Smooth muscle cell (in vitro differentiated cells): ENCODE data around the gene STIM1. TPM values are rescaled to one million over a fixed set of nuclear protein-coding genes. Genes with fewer than 3 reads are reported as not detected.

Experiments
- DNase-seq: peaks from one replicate; lab custom pipeline; 2025; ENCODE audit not compliant: unreplicated experiment; lab: John Stamatoyannopoulos, UW
- H2AFZ ChIP-seq: fragments of 200-600 bp; sonication (generic); 2 replicates; pipeline ENCODE4 v1.6.0; 2016; ENCODE audit warnings: antibody characterized with exemption, low read depth, mild to moderate bottlenecking
- H3F3A ChIP-seq: fragments of 200-600 bp; sonication (generic); 2 replicates; pipeline ENCODE4 v1.6.0; 2017; ENCODE audit warnings: antibody characterized with exemption, low read depth
- H3K27ac ChIP-seq: fragments of 200-600 bp; sonication (generic); 2 replicates; pipeline ENCODE4 v1.5.1; 2016; ENCODE audit warnings: low read depth, mild to moderate bottlenecking
- H3K27me3 ChIP-seq: fragments of 200-600 bp; sonication (generic); 2 replicates; pipeline ENCODE4 v1.6.1; 2016; ENCODE audit warnings: low read depth, mild to moderate bottlenecking
- H3K36me3 ChIP-seq: fragments of 200-600 bp; sonication (generic); 2 replicates; pipeline ENCODE4 v1.5.1; 2016; ENCODE audit warnings: low read depth
- H3K4me1 ChIP-seq: fragments of 200-600 bp; sonication (generic); 2 replicates; pipeline ENCODE4 v1.5.1; 2016; ENCODE audit warnings: low read depth
- H3K4me2 ChIP-seq: fragments of 200-600 bp; sonication (generic); 2 replicates; pipeline ENCODE4 v1.6.0; 2016; ENCODE audit warnings: mild to moderate bottlenecking
- H3K4me3 ChIP-seq: fragments of 200-600 bp; sonication (generic); 2 replicates; pipeline ENCODE4 v1.5.1; 2016; ENCODE audit warnings: mild to moderate bottlenecking
- H3K79me2 ChIP-seq: fragments of 200-600 bp; sonication (generic); 2 replicates; pipeline ENCODE4 v1.6.0; 2016; ENCODE audit warnings: low read depth, mild to moderate bottlenecking
- H3K9ac ChIP-seq: fragments of 200-600 bp; sonication (generic); 2 replicates; pipeline ENCODE4 v1.6.0; 2016; ENCODE audit warnings: low read depth
- H3K9me3 ChIP-seq: fragments of 200-600 bp; sonication (generic); replicated peaks from 2 replicates; pipeline ENCODE4 v1.5.1; 2016; ENCODE audit warnings: low read depth
- H4K20me1 ChIP-seq: fragments of 200-600 bp; sonication (generic); 2 replicates; pipeline ENCODE4 v1.6.0; 2016; ENCODE audit warnings: low read depth
- CTCF ChIP-seq: fragments of 200-600 bp; sonication (generic); IDR thresholded peaks from 2 replicates; pipeline ENCODE4 v1.5.1; 2017; ENCODE audit warnings: borderline replicate concordance, mild to moderate bottlenecking, antibody characterized with exemption; ENCODE audit not compliant: insufficient read depth, poor library complexity, severe bottlenecking
- WGBS: methylation state at CpG from one replicate; pipeline ENCODE4 v1.1.7; 2016; ENCODE audit warnings: low lambda C conversion rate; 5-methylcytosine and 5-hydroxymethylcytosine counted together
- polyA plus RNA-seq: library from polyadenylated mRNA; unstranded; fragments of >200 nt; fragmentation: Nextera tagmentation; extraction: Ambion mirVana; gene quantifications from 2 replicates; pipeline ENCODE4 v1.2.1, GENCODE V29; 2016
- total RNA-seq: library from RNA; depleted of rRNA; stranded (reverse); fragments of >200 nt; gene quantifications from 2 replicates; pipeline ENCODE4 v1.2.3, GENCODE V29; 2014

Gene STIM1
- total and polyA plus RNA-seq, 2 experiments from 2014 or later, result 15.3 to 31.5 TPM

GRCh38 chr11:3831378-3832239 is 23.9 kb upstream of the STIM1 start:
- TF ChIP-seq CTCF, result no peak
- peaks cover 5% of the 10 kb centered on the region for H3F3A ChIP-seq
- H3K27ac ChIP-seq, result no peak overlapping the region
- H3K36me3 ChIP-seq, result no peaks in the 10 kb centered on the region
- WGBS, result 72% methylated on average over 13 of the region's 13 CpGs
- peaks cover 90% of the 10 kb centered on the region for H4K20me1 ChIP-seq
- peaks cover 2% of the 10 kb centered on the region for H3K4me1 ChIP-seq
- no peak overlapping the region for H2AFZ ChIP-seq
- H3K27me3 ChIP-seq, result no peaks in the 10 kb centered on the region
- no peaks in the 10 kb centered on the region for H3K9me3 ChIP-seq
- H3K9ac ChIP-seq, result no peak overlapping the region
- no peak for DNase-seq
- H3K79me2 ChIP-seq, result peaks cover 64% of the 10 kb centered on the region
- H3K4me3 ChIP-seq, result no peak overlapping the region
- H3K4me2 ChIP-seq, result no peak overlapping the region

GRCh38 chr11:3832816-3833215 is 22.6 kb upstream of the STIM1 start:
- H3K27me3 ChIP-seq, result no peaks in the 10 kb centered on the region
- TF ChIP-seq CTCF, result no peak
- peaks cover 99% of the 10 kb centered on the region for H4K20me1 ChIP-seq
- H3K9me3 ChIP-seq, result no peaks in the 10 kb centered on the region
- H2AFZ ChIP-seq, result no peak overlapping the region
- no peaks in the 10 kb centered on the region for H3K36me3 ChIP-seq
- peaks cover 76% of the 10 kb centered on the region for H3K79me2 ChIP-seq
- WGBS, result 93% methylated on average over 2 of the region's 2 CpGs
- no peak for DNase-seq
- H3K9ac ChIP-seq, result no peak overlapping the region
- H3K4me3 ChIP-seq, result no peak overlapping the region
- H3K4me2 ChIP-seq, result no peak overlapping the region
- H3K27ac ChIP-seq, result no peak overlapping the region
- peaks cover 5% of the 10 kb centered on the region for H3F3A ChIP-seq
- peaks cover 6% of the 10 kb centered on the region for H3K4me1 ChIP-seq

- Histone ChIP-seq H3K79me2 (peaks cover 83% of the 10 kb centered on the region), H3F3A (peaks cover 5% of the 10 kb centered on the region), H3K27me3 (no peaks in the 10 kb centered on the region), H3K4me2 (no peak overlapping the region), H3K9ac (no peak overlapping the region), H3K9me3 (no peaks in the 10 kb centered on the region), H4K20me1 (peaks cover 99% of the 10 kb centered on the region), H3K4me3 (no peak overlapping the region), H3K36me3 (no peaks in the 10 kb centered on the region), H3K27ac (no peak overlapping the region), H2AFZ (no peak overlapping the region), H3K4me1 (peaks cover 7% of the 10 kb centered on the region)
- WGBS, result 93% methylated on average over 2 of the region's 2 CpGs
- DNase-seq, result no peak
- TF ChIP-seq CTCF, result no peak
These were observed 22.0 kb upstream of the STIM1 start for GRCh38 chr11:3833449-3833848.

- 76% methylated on average over 4 of the region's 4 CpGs for WGBS
- H3K4me2 ChIP-seq, result no peak overlapping the region
- H4K20me1 ChIP-seq, result peaks cover 100% of the 10 kb centered on the region
These were observed 21.2 kb upstream of the STIM1 start for GRCh38 chr11:3834349-3834663.

More at GRCh38 chr11:3834349-3834663, 21.2 kb upstream of the STIM1 start:
- TF ChIP-seq CTCF, result no peak
- H3K4me3 ChIP-seq, result no peak overlapping the region
- H3K79me2 ChIP-seq, result peaks cover 89% of the 10 kb centered on the region
- H3K4me1 ChIP-seq, result peaks cover 7% of the 10 kb centered on the region
- peaks cover 5% of the 10 kb centered on the region for H3F3A ChIP-seq
- no peak for DNase-seq
- no peaks in the 10 kb centered on the region for H3K9me3 ChIP-seq
- no peak overlapping the region for H2AFZ ChIP-seq
- no peaks in the 10 kb centered on the region for H3K27me3 ChIP-seq
- H3K9ac ChIP-seq, result no peak overlapping the region
- H3K27ac ChIP-seq, result no peak overlapping the region
- H3K36me3 ChIP-seq, result no peaks in the 10 kb centered on the region
